ENCODE data around the gene ALOX15. TPM values are rescaled to one million over a fixed set of nuclear protein-coding genes. Genes with fewer than 3 reads are reported as not detected.
A peak's percentile ranks its signal among the peaks of the same experiment; 100 is the strongest.

Gene ALOX15
- total RNA-seq, 1 experiment from 2014 or later: 0.31 TPM

GRCh38 chr17:4586043-4586442 is 55.4 kb downstream of the ALOX15 start:
- Histone ChIP-seq H3K9me3 (ENCODE audit: control insufficient read depth, low read depth, low read length) (no peaks in the 10 kb centered on the region), H4K20me1 (ENCODE audit: control insufficient read depth, insufficient read depth, insufficient read length) (peaks cover 2% of the 10 kb centered on the region), H3K79me2 (ENCODE audit: insufficient read depth, low read length) (no peaks in the 10 kb centered on the region), H3K79me1 (ENCODE audit: insufficient read depth, low read depth, low read length, poor library complexity, severe bottlenecking) (no peaks in the 10 kb centered on the region), H3K27ac (ENCODE audit: insufficient read length, low read depth, low read length) (no peak overlapping the region), H3T11ph (ENCODE audit: low read length) (no peak overlapping the region), H3K4ac (ENCODE audit: low read depth, low read length) (no peak overlapping the region), H2AK5ac (ENCODE audit: insufficient read length, low read length) (no peak overlapping the region), H2BK5ac (ENCODE audit: insufficient read length, low read length) (no peak overlapping the region), H3K18ac (ENCODE audit: insufficient read length, low read depth, low read length) (no peak overlapping the region), H2AFZ (ENCODE audit: low read length) (no peak overlapping the region), H3K23me2 (ENCODE audit: insufficient read length, low read depth, low read length, poor library complexity, severe bottlenecking) (peaks cover 8% of the 10 kb centered on the region), H2BK15ac (ENCODE audit: low read depth, low read length) (no peak overlapping the region), H3K27me3 (ENCODE audit: insufficient read depth, low read length) (peaks cover 23% of the 10 kb centered on the region; the same call in 1 of the 2 replicates), H3K4me2 (ENCODE audit: insufficient read depth, insufficient read length, low read length) (no peak overlapping the region), H2BK120ac (ENCODE audit: low read depth, low read length, poor library complexity, severe bottlenecking) (no peak overlapping the region), H3K23ac (ENCODE audit: insufficient read length, low read depth, low read length) (no peak overlapping the region), H3K4me1 (ENCODE audit: insufficient read depth, low read length) (no peaks in the 10 kb centered on the region; the same call in 1 of the 2 replicates), H3K9ac (ENCODE audit: extremely low read depth, insufficient read length, low read length) (no peak overlapping the region), H2BK20ac (ENCODE audit: low read depth, low read length, poor library complexity, severe bottlenecking) (no peak overlapping the region), H4K5ac (ENCODE audit: insufficient read length, low read depth, low read length) (no peak overlapping the region), H3K56ac (ENCODE audit: insufficient read length, low read depth, low read length) (no peak overlapping the region), H4K91ac (ENCODE audit: insufficient read length, low read depth, low read length) (no peak overlapping the region), H2BK12ac (ENCODE audit: insufficient read length, low read depth, low read length) (no peak overlapping the region), H4K8ac (replicated peaks; ENCODE audit: insufficient read length, low read depth, low read length) (no peak overlapping the region), H3K14ac (ENCODE audit: insufficient read depth, low read length) (no peak overlapping the region)
- H3K27me3 Mint-ChIP-seq (ENCODE audit: low read depth): peaks cover 75% of the 10 kb centered on the region
- WGBS (ENCODE audit: extremely low coverage, insufficient read length, low lambda C conversion rate): no CpG with 5 or more reads among the region's 9 CpGs
- H3K27ac Mint-ChIP-seq: no peak overlapping the region
- DNase-seq: no peak
- H3K36me3 Mint-ChIP-seq (ENCODE audit: insufficient read depth in 1 of 3, low read depth in 3 of 3): no peaks in the 10 kb centered on the region; a peak in 1 of 7 replicates
- H3K4me1 Mint-ChIP-seq: peaks cover 21 to 41% of the 10 kb centered on the region in 2 experiments
- TF ChIP-seq, protein P1, sequence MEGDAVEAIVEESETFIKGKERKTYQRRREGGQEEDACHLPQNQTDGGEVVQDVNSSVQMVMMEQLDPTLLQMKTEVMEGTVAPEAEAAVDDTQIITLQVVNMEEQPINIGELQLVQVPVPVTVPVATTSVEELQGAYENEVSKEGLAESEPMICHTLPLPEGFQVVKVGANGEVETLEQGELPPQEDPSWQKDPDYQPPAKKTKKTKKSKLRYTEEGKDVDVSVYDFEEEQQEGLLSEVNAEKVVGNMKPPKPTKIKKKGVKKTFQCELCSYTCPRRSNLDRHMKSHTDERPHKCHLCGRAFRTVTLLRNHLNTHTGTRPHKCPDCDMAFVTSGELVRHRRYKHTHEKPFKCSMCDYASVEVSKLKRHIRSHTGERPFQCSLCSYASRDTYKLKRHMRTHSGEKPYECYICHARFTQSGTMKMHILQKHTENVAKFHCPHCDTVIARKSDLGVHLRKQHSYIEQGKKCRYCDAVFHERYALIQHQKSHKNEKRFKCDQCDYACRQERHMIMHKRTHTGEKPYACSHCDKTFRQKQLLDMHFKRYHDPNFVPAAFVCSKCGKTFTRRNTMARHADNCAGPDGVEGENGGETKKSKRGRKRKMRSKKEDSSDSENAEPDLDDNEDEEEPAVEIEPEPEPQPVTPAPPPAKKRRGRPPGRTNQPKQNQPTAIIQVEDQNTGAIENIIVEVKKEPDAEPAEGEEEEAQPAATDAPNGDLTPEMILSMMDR (conservative IDR thresholded peaks at IDR 0.05): no peak
- no peaks in the 10 kb centered on the region for H3K9me3 Mint-ChIP-seq
- H3K4me3 Mint-ChIP-seq: peak overlapping the region in 1 of 2 experiments; percentile 52; a peak in 1 of 5 replicates
